Cardiac septum (tissue), 1 donor: ENCODE results near the gene DMRT1. TPM values are rescaled to one million over a fixed set of nuclear protein-coding genes. Genes with fewer than 3 reads are reported as not detected.

Experiments used
- total RNA-seq: library from RNA; stranded (reverse); fragmentation: NEBNext Ultra II Directional; extraction: Animal tissue kit (Norgen Biotek cat#: 25700); gene quantifications from one replicate; pipeline ENCODE4 v1.2.1, GENCODE V29; 2021
- donor health status: DM: no; HTN: no; CAD: no.

Gene DMRT1
- total RNA-seq, 1 donor from 2014 or later = not detected

Other genes starting within 250 kb of the DMRT1 start
- 0.16 TPM for gene DMRT3, start 135.0 kb downstream of the DMRT1 start, total RNA-seq
- gene DMRT2, start 208.7 kb downstream of the DMRT1 start, total RNA-seq = 0.19 TPM